Endothelial cell of umbilical vein (primary cell): ENCODE data around the gene SHOX. TPM values are rescaled to one million over a fixed set of nuclear protein-coding genes. Genes with fewer than 3 reads are reported as not detected.

Experiments
- BruUV-seq: library from RNA; stranded (reverse); fragments of 400-500 nt; replicated peaks from 2 replicates; lab custom pipeline; 2021; lab: Mats Ljungman, UMichigan
- CTCF ChIA-PET: fragments of 300-600, 350-600 bp; sonication (Branson Sonifier 250); formaldehyde crosslinking; loops from one replicate; lab custom pipeline; 2021; ENCODE audit warnings: antibody characterized with exemption, inconsistent platforms; lab: Charles Lee
- POLR2A ChIA-PET: fragments of 300-600, 350-600 bp; sonication (Branson Sonifier 250); formaldehyde crosslinking; loops from one replicate; lab custom pipeline; 2021; ENCODE audit warnings: antibody characterized with exemption, inconsistent platforms; lab: Charles Lee
- DNase-seq: peaks from one replicate; pipeline ENCODE4 v3.0.0-alpha.2; 2011; ENCODE audit warnings: low read depth, low spot score
- FAIRE-seq: peaks from 2 replicates; lab custom pipeline; 2011; peaks lifted over from hg19 to GRCh38; lab: Jason Lieb, UNC
- H2AFZ ChIP-seq: 2 replicates; pipeline ENCODE4 v1.6.0; 2012; ENCODE audit warnings: low read depth, low read length, control low read depth, inconsistent platforms
- H3K27ac ChIP-seq: 2 replicates; pipeline ENCODE4 v1.5.1; 2011; ENCODE audit warnings: low read depth, mild to moderate bottlenecking, control low read depth, low read length, moderate library complexity; ENCODE audit not compliant: insufficient read depth
- H3K27me3 ChIP-seq, 2 experiments: 2 replicates each; pipeline versions ENCODE4 v1.6.0 to v1.6.1; 2011; ENCODE audit warnings: low read length in 2 of 2, mixed read lengths in 1 of 2; ENCODE audit not compliant: control insufficient read depth in 2 of 2, insufficient read depth in 2 of 2
- H3K36me3 ChIP-seq, 2 experiments: 2 replicates in 1 of 2; 3 replicates in 1 of 2; pipeline ENCODE4 v1.5.1; 2011; ENCODE audit warnings: low read length in 2 of 2, mild to moderate bottlenecking in 1 of 2, moderate library complexity in 1 of 2; ENCODE audit not compliant: control insufficient read depth in 2 of 2, insufficient read depth in 2 of 2; ENCODE audit errors: extremely low read depth in 1 of 2
- H3K4me1 ChIP-seq: 3 replicates; pipeline ENCODE4 v1.5.1; 2011; ENCODE audit warnings: mild to moderate bottlenecking, low read length; ENCODE audit not compliant: control insufficient read depth, insufficient read depth; ENCODE audit errors: extremely low read depth
- H3K4me2 ChIP-seq: 2 replicates; pipeline ENCODE4 v1.6.1; 2011; ENCODE audit warnings: low read length, control low read depth, mixed read lengths; ENCODE audit not compliant: insufficient read depth
- H3K4me3 ChIP-seq, 3 experiments: fragments of 200-600 bp in 1 of 3; sonication (generic), shearing (Covaris generic) in 1 of 3; replicated peaks in 1 of 3; 2 replicates each; pipeline ENCODE4 v1.5.1; 2011 to 2016; ENCODE audit warnings: control low read depth in 3 of 3, low read length in 3 of 3, mild to moderate bottlenecking in 2 of 3, inconsistent platforms in 1 of 3, low read depth in 1 of 3, moderate library complexity in 1 of 3; ENCODE audit not compliant: insufficient read depth in 1 of 3
- H3K79me2 ChIP-seq: 2 replicates; pipeline ENCODE4 v1.6.0; 2012; ENCODE audit warnings: low read length, inconsistent platforms; ENCODE audit not compliant: control insufficient read depth, insufficient read depth
- H3K9ac ChIP-seq: replicated peaks from 2 replicates; pipeline ENCODE3; 2011; ENCODE audit warnings: low read length, control low read depth; ENCODE audit not compliant: insufficient read depth; ENCODE audit errors: extremely low read depth
- H3K9me1 ChIP-seq: replicated peaks from 3 replicates; pipeline ENCODE4 v1.6.0; 2011; ENCODE audit warnings: mild to moderate bottlenecking, low read length; ENCODE audit not compliant: control insufficient read depth, insufficient read depth; ENCODE audit errors: extremely low read depth
- H3K9me3 ChIP-seq: replicated peaks from 2 replicates; pipeline ENCODE4 v1.5.1; 2012; ENCODE audit warnings: low read length, inconsistent platforms; ENCODE audit not compliant: control insufficient read depth, insufficient read depth
- H4K20me1 ChIP-seq: replicated peaks from 2 replicates; pipeline ENCODE3; 2011; ENCODE audit warnings: mild to moderate bottlenecking, low read length; ENCODE audit not compliant: control insufficient read depth, insufficient read depth; ENCODE audit errors: extremely low read depth
- EZH2 ChIP-seq: IDR thresholded peaks from 2 replicates; pipeline ENCODE4 v1.6.1; 2012; ENCODE audit warnings: borderline replicate concordance, low read depth, mild to moderate bottlenecking, moderate library complexity, low read length, inconsistent platforms; ENCODE audit not compliant: severe bottlenecking
- FOS ChIP-seq: IDR thresholded peaks from 2 replicates; pipeline ENCODE4 v1.6.1; 2011; ENCODE audit warnings: mild to moderate bottlenecking, low read length, moderate library complexity, borderline replicate concordance; ENCODE audit not compliant: insufficient read depth
- GATA2 ChIP-seq: IDR thresholded peaks from 2 replicates; pipeline ENCODE4 v1.7.0; 2011; ENCODE audit warnings: low read depth, mild to moderate bottlenecking, moderate library complexity, mixed read lengths, low read length; ENCODE audit not compliant: insufficient read length, insufficient read depth
- JUN ChIP-seq: IDR thresholded peaks from 2 replicates; pipeline ENCODE4 v1.6.1; 2011; ENCODE audit warnings: borderline replicate concordance, low read depth; ENCODE audit not compliant: insufficient read length, insufficient read depth
- MAX ChIP-seq: IDR thresholded peaks from 2 replicates; pipeline ENCODE4 v1.6.1; 2011; ENCODE audit not compliant: insufficient read depth, insufficient read length
- MYC ChIP-seq: IDR thresholded peaks from one replicate; pipeline ENCODE4 v1.6.1; 2011; ENCODE audit warnings: mild to moderate bottlenecking, low read depth, low read length
- POLR2A ChIP-seq: IDR thresholded peaks from 2 replicates; pipeline ENCODE4 v1.6.1; 2012; ENCODE audit warnings: low read depth, mild to moderate bottlenecking, control low read depth, low read length
- POLR2AphosphoS5 ChIP-seq: IDR thresholded peaks from 2 replicates; pipeline ENCODE4 v1.6.1; 2012; ENCODE audit warnings: low read depth, mild to moderate bottlenecking, control low read depth, low read length, moderate library complexity; ENCODE audit not compliant: insufficient read depth
- dilution Hi-C: fragments of 300-500 bp; cut with MboI; formaldehyde crosslinking; loops from one replicate; pipeline ENCODE4 v1.15.0; 2019; ENCODE audit warnings: low sequenced_read_pairs; ENCODE audit not compliant: extremely low pct_ligation_motif_present
- intact Hi-C: fragments of 100-400 bp; cut with micrococcal nuclease; formaldehyde crosslinking; loops from one replicate; pipeline ENCODE4 v1.10.0; 2022
- polyA plus RNA-seq, 4 experiments: library from polyadenylated mRNA; depleted of rRNA in 3 of 4; stranded (reverse) in 3 of 4; unstranded in 1 of 4; fragments of >200 nt; gene quantifications; 2 replicates each; pipeline versions ENCODE4 v1.2.1 to v1.2.3, GENCODE V29; 2011 to 2012; ENCODE audit warnings: missing spikeins in 1 of 4
- total RNA-seq: library from RNA; stranded (reverse); gene quantifications from 2 replicates; pipeline ENCODE4 v1.2.3, GENCODE V29; 2021
- TF ChIP-seq, protein P1 (sequence below), 2 donors: IDR thresholded peaks; 1 replicate in 1 of 2; 2 replicates in 1 of 2; pipeline ENCODE4 v1.5.1; 2011; ENCODE audit warnings: low read length in 2 of 2, mild to moderate bottlenecking in 2 of 2, moderate library complexity in 2 of 2, control low read depth in 1 of 2, inconsistent platforms in 1 of 2, low read depth in 1 of 2; ENCODE audit not compliant: insufficient read depth in 1 of 2; ENCODE audit errors: extremely low read depth in 1 of 2

Gene SHOX
- total and polyA plus RNA-seq, 2 donors (not counting 3 experiments of a cell fraction or from before 2014, with no cell fraction given) = not detected

DNA sequence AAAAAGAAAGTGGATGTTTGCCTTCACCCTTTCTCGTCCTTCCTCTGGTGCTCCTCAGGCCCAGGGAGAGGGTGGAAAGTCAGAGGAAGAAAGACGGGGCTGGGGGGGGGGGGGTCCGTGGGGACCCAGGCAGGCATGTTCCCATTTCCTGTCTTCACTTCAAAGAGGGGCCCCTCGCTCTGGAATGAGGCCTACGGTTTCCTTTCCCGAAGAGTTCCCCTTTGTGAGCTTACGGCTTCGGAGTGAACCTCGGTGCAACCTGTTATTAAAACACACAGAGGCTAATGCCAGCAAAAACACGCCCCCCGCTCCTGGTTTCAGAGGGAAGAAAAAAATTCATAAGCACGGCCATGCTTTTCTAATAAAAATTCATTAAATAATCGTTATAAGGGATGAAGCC, 40.1 kb downstream of the SHOX start:
- Histone ChIP-seq H3K9me1 (no peaks in the 10 kb centered on the region), H3K79me2 (no peaks in the 10 kb centered on the region), H3K9ac (no peak overlapping the region), H3K4me3 (no peak overlapping the region), H3K9me3 (peaks cover 2% of the 10 kb centered on the region), H3K27ac (no peak overlapping the region), H3K4me2 (no peak overlapping the region), H3K36me3 (no peaks in the 10 kb centered on the region), H3K27me3 (no peaks in the 10 kb centered on the region), H3K4me1 (no peaks in the 10 kb centered on the region), H4K20me1 (no peaks in the 10 kb centered on the region), H2AFZ (no peak overlapping the region)
- dilution Hi-C loops = no loop called here
- CTCF ChIA-PET = no interaction called here
- no peak for TF ChIP-seq GATA2
- TF ChIP-seq MAX = no peak
- no peak for TF ChIP-seq JUN
- no peak for TF ChIP-seq POLR2A
- TF ChIP-seq MYC = no peak
- TF ChIP-seq FOS = no peak
- TF ChIP-seq, protein P1, sequence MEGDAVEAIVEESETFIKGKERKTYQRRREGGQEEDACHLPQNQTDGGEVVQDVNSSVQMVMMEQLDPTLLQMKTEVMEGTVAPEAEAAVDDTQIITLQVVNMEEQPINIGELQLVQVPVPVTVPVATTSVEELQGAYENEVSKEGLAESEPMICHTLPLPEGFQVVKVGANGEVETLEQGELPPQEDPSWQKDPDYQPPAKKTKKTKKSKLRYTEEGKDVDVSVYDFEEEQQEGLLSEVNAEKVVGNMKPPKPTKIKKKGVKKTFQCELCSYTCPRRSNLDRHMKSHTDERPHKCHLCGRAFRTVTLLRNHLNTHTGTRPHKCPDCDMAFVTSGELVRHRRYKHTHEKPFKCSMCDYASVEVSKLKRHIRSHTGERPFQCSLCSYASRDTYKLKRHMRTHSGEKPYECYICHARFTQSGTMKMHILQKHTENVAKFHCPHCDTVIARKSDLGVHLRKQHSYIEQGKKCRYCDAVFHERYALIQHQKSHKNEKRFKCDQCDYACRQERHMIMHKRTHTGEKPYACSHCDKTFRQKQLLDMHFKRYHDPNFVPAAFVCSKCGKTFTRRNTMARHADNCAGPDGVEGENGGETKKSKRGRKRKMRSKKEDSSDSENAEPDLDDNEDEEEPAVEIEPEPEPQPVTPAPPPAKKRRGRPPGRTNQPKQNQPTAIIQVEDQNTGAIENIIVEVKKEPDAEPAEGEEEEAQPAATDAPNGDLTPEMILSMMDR (IDR thresholded peaks at IDR 0.05; ENCODE audit: extremely low read depth in 1 of 2, insufficient read depth in 1 of 2, low read depth in 1 of 2, low read length in 2 of 2) = no peak
- no peak for TF ChIP-seq POLR2AphosphoS5
- no peak for TF ChIP-seq EZH2
- BruUV-seq = no TSS peak
- DNase-seq (no peak), FAIRE-seq (no peak)
- POLR2A ChIA-PET = no interaction called here
- intact Hi-C loops = no loop called here
